Endothelial cell of coronary artery (primary cell): ENCODE measurements around the gene OXER1. TPM values are rescaled to one million over a fixed set of nuclear protein-coding genes. Genes with fewer than 3 reads are reported as not detected.

Experiments
- total RNA-seq: library from RNA; depleted of rRNA; stranded (reverse); fragments of >200 nt; gene quantifications from 2 replicates; pipeline ENCODE4 v1.2.3, GENCODE V29; 2014

Gene OXER1
- total RNA-seq = not detected in 2 replicates

GRCh38 chr2:42764096-42764495, at the start of gene OXER1:
Gene OXER1, minus strand, starts transcription at chr2:42764135. Its CDS starts 73 bp downstream, at chr2:42764062.

GRCh38 chr2:42792583-42793333, 28.8 kb upstream of the OXER1 start, which contains the start of gene HAAO:
Gene HAAO, minus strand, starts transcription at chr2:42792583. Its CDS starts 47 bp downstream, at chr2:42792536.

Other genes with a start within 250 kb of the OXER1 start
- gene MTA3, start 195.5 kb downstream of the OXER1 start, total RNA-seq = 20.0 and 24.5 TPM in 2 replicates
- 0.09 TPM in 2 replicates for gene HAAO, start 28.4 kb upstream of the OXER1 start, total RNA-seq